ENCODE data around the gene NR2E1. TPM values are rescaled to one million over a fixed set of nuclear protein-coding genes. Genes with fewer than 3 reads are reported as not detected.

The NR2E1 gene
- total RNA-seq, 2 donors from 2014 or later = not detected

- Histone ChIP-seq H3K27me3 (no peaks in the 10 kb centered on the region), H3K27ac (no peak overlapping the region), H3K4me1 (no peaks in the 10 kb centered on the region), H3K9me3 (no peaks in the 10 kb centered on the region), H3K4me3 (no peak overlapping the region), H3K36me3 (replicated peaks in 1 of 2; ENCODE audit: insufficient read depth in 1 of 2, low read depth in 2 of 2) (no peaks in the 10 kb centered on the region)
- intact Hi-C loops (cut with DNase I) = no loop called here
- ATAC-seq = no peak
- DNase-seq = no peak
- no peak for TF ChIP-seq CTCF (IDR thresholded peaks at IDR 0.05)
- no peak for TF ChIP-seq POLR2A (IDR thresholded peaks at IDR 0.05)
- 89% methylated on average over 6 of the region's 6 CpGs for WGBS, 2 donors
Measured at GRCh38 chr6:108145639-108146038, 20.2 kb upstream of the NR2E1 start.

GRCh38 chr6:108152446-108152845 lies 13.4 kb upstream of the NR2E1 start:
- Histone ChIP-seq H3K9me3 (no peaks in the 10 kb centered on the region), H3K27me3 (peaks cover 0 to 27% of the 10 kb centered on the region in 2 donors)

GRCh38 chr6:108156180-108156937 lies 9.5 kb upstream of the NR2E1 start:
- DNase-seq (no peak), ATAC-seq (no peak)
- intact Hi-C loops (cut with DNase I) = no loop called here
- Histone ChIP-seq H3K4me3 (no peak overlapping the region), H3K4me1 (peaks cover 21% of the 10 kb centered on the region), H3K9me3 (no peaks in the 10 kb centered on the region), H3K27me3 (peaks cover 0 to 34% of the 10 kb centered on the region in 2 donors), H3K36me3 (replicated peaks in 1 of 2; ENCODE audit: insufficient read depth in 1 of 2, low read depth in 2 of 2) (no peaks in the 10 kb centered on the region), H3K27ac (no peak overlapping the region)
- 39 to 45% methylated on average over 8 to 10 of the region's 10 CpGs for WGBS, 2 donors
- no peak for TF ChIP-seq POLR2A (IDR thresholded peaks at IDR 0.05)

More at GRCh38 chr6:108152446-108152845, 13.4 kb upstream of the NR2E1 start:
- intact Hi-C loops (cut with DNase I) = no loop called here
- H3K27ac ChIP-seq = no peak overlapping the region
- no peak for ATAC-seq
- TF ChIP-seq CTCF (IDR thresholded peaks at IDR 0.05) (no peak), POLR2A (IDR thresholded peaks at IDR 0.05) (no peak)
- WGBS, 2 donors = 66 to 78% methylated on average over 4 of the region's 4 CpGs
- H3K4me3 ChIP-seq = no peak overlapping the region
- no peak for DNase-seq
- H3K4me1 ChIP-seq = peaks cover 12% of the 10 kb centered on the region
- H3K36me3 ChIP-seq (replicated peaks in 1 of 2; ENCODE audit: insufficient read depth in 1 of 2, low read depth in 2 of 2) = no peaks in the 10 kb centered on the region

- H3K9me3 ChIP-seq = no peaks in the 10 kb centered on the region
- no peak overlapping the region for H3K4me3 ChIP-seq
- no peak overlapping the region for H3K27ac ChIP-seq
- no peak for TF ChIP-seq POLR2A (IDR thresholded peaks at IDR 0.05)
- intact Hi-C loops (cut with DNase I) = no loop called here
- H3K27me3 ChIP-seq = peaks cover 0 to 34% of the 10 kb centered on the region in 2 donors
- H3K36me3 ChIP-seq (replicated peaks in 1 of 2; ENCODE audit: insufficient read depth in 1 of 2, low read depth in 2 of 2) = no peaks in the 10 kb centered on the region
- H3K4me1 ChIP-seq = peaks cover 21% of the 10 kb centered on the region
- ATAC-seq = no peak
- DNase-seq = no peak
- 27 to 30% methylated on average over 8 of the region's 8 CpGs for WGBS, 2 donors
Measured at GRCh38 chr6:108156938-108157233, 8.9 kb upstream of the NR2E1 start.

- Histone ChIP-seq H3K27me3 (peaks cover 0 to 34% of the 10 kb centered on the region in 2 donors), H3K36me3 (replicated peaks in 1 of 2; ENCODE audit: insufficient read depth in 1 of 2, low read depth in 2 of 2) (no peaks in the 10 kb centered on the region), H3K9me3 (no peaks in the 10 kb centered on the region), H3K27ac (no peak overlapping the region), H3K4me1 (peaks cover 21% of the 10 kb centered on the region), H3K4me3 (peak overlapping the region in 1 of 2 donors; percentile 9)
- intact Hi-C loops (cut with DNase I) = no loop called here
- peak; percentile 53 for ATAC-seq
- WGBS, 2 donors = 3 to 4% methylated on average over 24 to 59 of the region's 60 CpGs
- DNase-seq = no peak
- TF ChIP-seq POLR2A (IDR thresholded peaks at IDR 0.05) (no peak), CTCF (IDR thresholded peaks at IDR 0.05) (no peak)
Measured at GRCh38 chr6:108157234-108157980, 8.4 kb upstream of the NR2E1 start.
